ENCODE results near the gene ANK2. TPM values are rescaled to one million over a fixed set of nuclear protein-coding genes. Genes with fewer than 3 reads are reported as not detected.
A peak's percentile ranks its signal among the peaks of the same experiment; 100 is the strongest.

The ANK2 gene
- total and polyA plus RNA-seq, 10 donors: 5.3 to 158 (median 72.9) TPM

GRCh38 chr4:113144091-113144490 is 94.6 kb downstream of the ANK2 start:
- Histone ChIP-seq H3K27me3 (replicated peaks in 1 of 7) (no peaks in the 10 kb centered on the region), H3K4me3 (no peak overlapping the region), H3K4me1 (peaks cover 0 to 11% (median 2%) of the 10 kb centered on the region in 6 donors), H3K36me3 (no peaks in the 10 kb centered on the region), H3K27ac (peak overlapping the region in 1 of 8 donors; percentile 22), H3K9me3 (no peaks in the 10 kb centered on the region)
- intact Hi-C loops (cut with DNase I; ENCODE audit: low total_unique reads): no loop called here
- WGBS, 5 donors: 51 to 68% (median 65%) methylated on average over 2 of the region's 2 CpGs
- no peak for TF ChIP-seq POLR2AphosphoS5 (IDR thresholded peaks at IDR 0.05)
- TF ChIP-seq POLR2A (IDR thresholded peaks at IDR 0.05): no peak
- TF ChIP-seq, protein P1, sequence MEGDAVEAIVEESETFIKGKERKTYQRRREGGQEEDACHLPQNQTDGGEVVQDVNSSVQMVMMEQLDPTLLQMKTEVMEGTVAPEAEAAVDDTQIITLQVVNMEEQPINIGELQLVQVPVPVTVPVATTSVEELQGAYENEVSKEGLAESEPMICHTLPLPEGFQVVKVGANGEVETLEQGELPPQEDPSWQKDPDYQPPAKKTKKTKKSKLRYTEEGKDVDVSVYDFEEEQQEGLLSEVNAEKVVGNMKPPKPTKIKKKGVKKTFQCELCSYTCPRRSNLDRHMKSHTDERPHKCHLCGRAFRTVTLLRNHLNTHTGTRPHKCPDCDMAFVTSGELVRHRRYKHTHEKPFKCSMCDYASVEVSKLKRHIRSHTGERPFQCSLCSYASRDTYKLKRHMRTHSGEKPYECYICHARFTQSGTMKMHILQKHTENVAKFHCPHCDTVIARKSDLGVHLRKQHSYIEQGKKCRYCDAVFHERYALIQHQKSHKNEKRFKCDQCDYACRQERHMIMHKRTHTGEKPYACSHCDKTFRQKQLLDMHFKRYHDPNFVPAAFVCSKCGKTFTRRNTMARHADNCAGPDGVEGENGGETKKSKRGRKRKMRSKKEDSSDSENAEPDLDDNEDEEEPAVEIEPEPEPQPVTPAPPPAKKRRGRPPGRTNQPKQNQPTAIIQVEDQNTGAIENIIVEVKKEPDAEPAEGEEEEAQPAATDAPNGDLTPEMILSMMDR (IDR thresholded peaks at IDR 0.05 in 8 of 11, conservative IDR thresholded peaks at IDR 0.05 in 3 of 11): no peak
- DNase-seq: no peak

DNA sequence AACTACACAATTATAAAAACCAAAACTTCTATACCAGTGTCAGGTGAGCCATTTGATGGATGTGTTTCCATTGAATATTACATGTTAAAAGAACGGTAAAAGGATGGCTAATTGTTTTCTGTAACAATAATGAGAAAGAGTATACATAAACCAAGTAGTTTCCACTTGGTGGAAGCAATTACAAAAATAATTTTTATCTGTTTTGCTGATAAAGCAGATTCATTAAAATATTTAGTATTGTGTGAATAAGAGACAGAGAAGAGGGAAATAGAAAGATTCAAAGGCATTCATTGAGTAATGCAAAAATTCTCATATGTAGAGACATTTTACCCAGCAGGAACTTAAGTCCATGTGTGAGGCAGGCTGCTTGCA is 95.7 kb downstream of the ANK2 start:
- H3K4me3 ChIP-seq: no peak overlapping the region
- H3K9me3 ChIP-seq: no peaks in the 10 kb centered on the region
- TF ChIP-seq POLR2A (IDR thresholded peaks at IDR 0.05) (no peak), POLR2AphosphoS5 (IDR thresholded peaks at IDR 0.05) (no peak)
- TF ChIP-seq, protein P1 (IDR thresholded peaks at IDR 0.05 in 8 of 11, conservative IDR thresholded peaks at IDR 0.05 in 3 of 11): no peak
- H3K27me3 ChIP-seq (replicated peaks in 1 of 7): no peaks in the 10 kb centered on the region
- 65 to 83% (median 77%) methylated on average over 1 of the region's 1 CpG for WGBS, 5 donors
- H3K36me3 ChIP-seq: no peaks in the 10 kb centered on the region
- no peak for DNase-seq
- H3K27ac ChIP-seq: no peak overlapping the region
- intact Hi-C loops (cut with DNase I; ENCODE audit: low total_unique reads): no loop called here
- peaks cover 0 to 11% (median 2%) of the 10 kb centered on the region in 6 donors for H3K4me1 ChIP-seq

DNA sequence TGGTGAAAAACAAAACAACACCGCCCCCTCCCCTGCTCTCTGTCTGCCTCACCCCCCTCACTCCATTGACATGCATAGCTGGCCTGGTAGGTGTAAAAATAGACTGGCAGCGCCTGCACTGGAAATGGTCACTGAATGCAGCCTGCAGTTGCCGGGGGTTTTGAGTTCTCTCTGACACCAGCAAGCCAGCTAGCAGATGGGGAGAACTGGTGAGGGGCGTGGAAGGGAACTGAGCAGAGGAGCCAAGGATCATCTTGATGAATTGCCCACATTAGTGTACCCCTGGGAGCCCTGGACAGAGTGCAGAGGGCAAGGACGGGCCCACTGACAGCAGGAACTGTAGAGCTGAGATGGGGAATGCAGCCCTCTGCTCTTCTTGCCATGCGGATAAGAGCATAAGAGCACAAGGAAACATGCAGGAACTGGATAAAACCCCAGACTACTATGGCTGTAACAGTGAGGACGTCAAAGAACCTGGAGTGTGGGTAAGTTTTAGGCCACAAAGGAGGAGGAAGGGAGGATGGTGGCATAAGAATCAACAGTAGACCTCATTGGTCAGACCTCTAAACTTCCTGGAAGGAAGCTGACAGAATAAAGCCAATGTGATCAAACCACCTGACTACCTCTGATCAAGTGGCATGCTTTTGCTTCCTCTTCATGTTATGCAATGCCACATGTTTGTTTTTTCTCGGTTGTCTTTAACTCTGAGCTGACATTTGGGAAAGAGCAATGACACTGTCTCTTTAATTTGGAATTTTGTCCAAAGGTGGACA is 96.3 kb downstream of the ANK2 start:
- Histone ChIP-seq H3K36me3 (no peaks in the 10 kb centered on the region), H3K27me3 (replicated peaks in 1 of 7) (no peaks in the 10 kb centered on the region), H3K4me3 (no peak overlapping the region), H3K27ac (peak overlapping the region in 4 of 8 donors; percentile 22 to 74 (median 50)), H3K9me3 (no peaks in the 10 kb centered on the region), H3K4me1 (peaks cover 0 to 11% (median 2%) of the 10 kb centered on the region in 6 donors)
- DNase-seq: no peak
- WGBS, 5 donors: 51 to 66% (median 57%) methylated on average over 8 of the region's 8 CpGs
- intact Hi-C loops (cut with DNase I; ENCODE audit: low total_unique reads): no loop called here
- TF ChIP-seq POLR2A (IDR thresholded peaks at IDR 0.05) (no peak), POLR2AphosphoS5 (IDR thresholded peaks at IDR 0.05) (no peak)
- TF ChIP-seq, protein P1 (IDR thresholded peaks at IDR 0.05 in 8 of 11, conservative IDR thresholded peaks at IDR 0.05 in 3 of 11): no peak

DNA sequence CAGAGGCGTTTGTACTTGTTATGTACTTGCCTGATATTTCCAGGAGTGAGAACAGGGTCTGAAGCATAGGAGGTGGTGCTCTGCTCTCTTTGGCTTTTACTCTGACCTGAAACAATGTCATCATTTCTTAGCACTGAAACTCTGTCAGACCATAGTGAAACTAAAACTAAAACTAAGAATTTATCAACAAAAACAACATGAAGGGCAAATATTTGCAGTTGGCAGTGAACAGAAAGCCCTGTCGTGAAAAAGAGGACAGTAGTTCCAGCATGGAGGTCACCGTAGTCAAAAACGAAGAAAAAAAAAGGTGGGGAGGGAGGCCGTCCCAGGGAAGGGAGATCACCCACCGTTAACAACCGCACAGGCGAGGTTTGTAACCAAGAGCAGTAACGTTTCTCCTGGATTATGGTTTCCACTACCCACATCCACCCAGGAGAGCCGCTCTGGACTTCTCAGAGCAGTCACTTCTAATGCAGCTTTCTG is 97.5 kb downstream of the ANK2 start:
- intact Hi-C loops (cut with DNase I; ENCODE audit: low total_unique reads): no loop called here
- Histone ChIP-seq H3K4me1 (peaks cover 0 to 11% (median 2%) of the 10 kb centered on the region in 6 donors), H3K9me3 (no peaks in the 10 kb centered on the region), H3K36me3 (no peaks in the 10 kb centered on the region), H3K27ac (peak overlapping the region; percentile 36 to 74 (median 63)), H3K27me3 (replicated peaks in 1 of 7) (no peaks in the 10 kb centered on the region), H3K4me3 (peak overlapping the region in 3 of 8 donors; percentile 22 to 47 (median 27))
- TF ChIP-seq POLR2A (IDR thresholded peaks at IDR 0.05): no peak
- TF ChIP-seq, protein P1 (IDR thresholded peaks at IDR 0.05 in 8 of 11, conservative IDR thresholded peaks at IDR 0.05 in 3 of 11): no peak
- no peak for TF ChIP-seq POLR2AphosphoS5 (IDR thresholded peaks at IDR 0.05)
- no peak for DNase-seq
- WGBS, 5 donors: 45 to 70% (median 56%) methylated on average over 10 of the region's 10 CpGs
